Right lobe of liver (tissue), 6 donors: ENCODE data around the gene GSG1L. TPM values are rescaled to one million over a fixed set of nuclear protein-coding genes. Genes with fewer than 3 reads are reported as not detected.

Experiments
- ATAC-seq, 4 donors: fragments of 200-7000 bp; cut with Tn5 transposase; one replicate each; pipeline ENCODE4 v1.9.1; 2020; ENCODE audit warnings: mild to moderate bottlenecking in 4 of 4, moderate library complexity in 4 of 4
- DNase-seq, 3 donors: peaks; one replicate each; pipeline ENCODE4 v3.0.0-alpha.2; 2020
- H3K27ac ChIP-seq, 3 donors: fragments of 200-600 bp; one replicate each; pipeline ENCODE4 v1.8.0; 2022
- H3K27me3 ChIP-seq, 2 donors: fragments of 200-600 bp; one replicate each; pipeline ENCODE4 v1.8.0; 2022
- H3K36me3 ChIP-seq, 4 donors: fragments of 200-600 bp; sonication (generic) in 1 of 4; one replicate each; pipeline versions ENCODE4 v1.5.1 to v1.8.0; 2017 to 2022; ENCODE audit warnings: control low read depth in 1 of 4
- H3K4me1 ChIP-seq, 4 donors: fragments of 200-600 bp; sonication (generic) in 1 of 4; one replicate each; pipeline versions ENCODE4 v1.5.1 to v1.8.0; 2017 to 2022; ENCODE audit warnings: control low read depth in 1 of 4
- H3K4me3 ChIP-seq, 3 donors: fragments of 200-600 bp; one replicate each; pipeline ENCODE4 v1.8.0; 2022
- H3K9me3 ChIP-seq, 4 donors: fragments of 200-600 bp; sonication (generic) in 1 of 4; one replicate each; pipeline versions ENCODE4 v1.5.1 to v1.8.0; 2017 to 2022; ENCODE audit warnings: control low read depth in 1 of 4
- CTCF ChIP-seq, 4 donors: fragments of 200-600 bp in 3 of 4; fragments of 450-650 bp in 1 of 4; IDR thresholded peaks; one replicate each; pipeline versions ENCODE4 v1.5.1 to v1.8.0; 2016 to 2022; ENCODE audit warnings: antibody characterized with exemption in 4 of 4, mild to moderate bottlenecking in 2 of 4
- POLR2A ChIP-seq: fragments of 450-650 bp; IDR thresholded peaks from one replicate; pipeline ENCODE4 v1.6.1; 2017; ENCODE audit warnings: antibody characterized with exemption, mild to moderate bottlenecking
- WGBS: methylation state at CpG from one replicate; pipeline ENCODE4 v1.1.6; 2018; ENCODE audit warnings: low coverage, low lambda C conversion rate; ENCODE audit not compliant: insufficient coverage; ENCODE audit errors: missing lambda C conversion rate; 5-methylcytosine and 5-hydroxymethylcytosine counted together
- intact Hi-C, 2 donors: fragments of 100-400 bp; cut with DNase I; formaldehyde crosslinking; loops; one replicate each; pipeline versions ENCODE4 v1.11.2 to v1.14.1; 2022
- total RNA-seq, 6 experiments: library from RNA; depleted of rRNA in 2 of 6; stranded (reverse); fragments of >200 nt in 2 of 6; fragmentation: NEBNext Ultra II Directional in 3 of 6; extraction: Animal tissue kit (Norgen Biotek cat#: 25700) in 3 of 6; gene quantifications; one replicate each; pipeline versions ENCODE4 v1.1.0 to v1.2.4, GENCODE V29; 2016 to 2023
- donor health status: DM: no; HTN: yes; CAD: no.
- donor health status: DM: no; HTN: no; CAD: no.
- donor health status: DM: no; HTN: no; CAD: no.
- donor health status: DM: no; HTN: yes; CAD: no.
- donor health status: DM: no; HTN: yes; CAD: no.

GSG1L gene
- total RNA-seq, 6 experiments from 2014 or later = 0.33 TPM; not detected in 5

- 59% methylated on average over 3 of the region's 5 CpGs for WGBS
- Histone ChIP-seq H3K4me1 (no peaks in the 10 kb centered on the region), H3K36me3 (no peaks in the 10 kb centered on the region), H3K27me3 (no peaks in the 10 kb centered on the region), H3K27ac (no peak overlapping the region), H3K9me3 (no peaks in the 10 kb centered on the region), H3K4me3 (no peak overlapping the region)
- ATAC-seq = no peak
- DNase-seq = no peak
- intact Hi-C loops = no loop called here
- TF ChIP-seq CTCF (IDR thresholded peaks at IDR 0.05) (no peak), POLR2A (no peak)
Observed at GRCh38 chr16:27817038-27817437, 246.5 kb downstream of the GSG1L start.

GRCh38 chr16:27816561-27816960 lies 247.0 kb downstream of the GSG1L start:
- Histone ChIP-seq H3K9me3 (no peaks in the 10 kb centered on the region), H3K4me3 (no peak overlapping the region), H3K27ac (no peak overlapping the region), H3K27me3 (no peaks in the 10 kb centered on the region), H3K4me1 (no peaks in the 10 kb centered on the region), H3K36me3 (no peaks in the 10 kb centered on the region)
- intact Hi-C loops = no loop called here
- 33% methylated on average over 1 of the region's 5 CpGs for WGBS
- no peak for DNase-seq
- no peak for TF ChIP-seq POLR2A
- no peak for TF ChIP-seq CTCF (IDR thresholded peaks at IDR 0.05)
- no peak for ATAC-seq

- Histone ChIP-seq H3K4me3 (no peak overlapping the region), H3K27ac (no peak overlapping the region), H3K36me3 (no peaks in the 10 kb centered on the region), H3K27me3 (no peaks in the 10 kb centered on the region), H3K9me3 (no peaks in the 10 kb centered on the region), H3K4me1 (no peaks in the 10 kb centered on the region)
- ATAC-seq = no peak
- intact Hi-C loops = no loop called here
- WGBS = 40% methylated on average over 1 of the region's 9 CpGs
- DNase-seq = peak in 1 of 3 donors; percentile 11
- TF ChIP-seq CTCF (IDR thresholded peaks at IDR 0.05) (no peak), POLR2A (no peak)
Observed at GRCh38 chr16:27813591-27813990, 249.9 kb downstream of the GSG1L start.

- WGBS = 63% methylated on average over 2 of the region's 3 CpGs
- Histone ChIP-seq H3K4me3 (no peak overlapping the region), H3K27me3 (no peaks in the 10 kb centered on the region), H3K9me3 (no peaks in the 10 kb centered on the region), H3K36me3 (no peaks in the 10 kb centered on the region), H3K4me1 (no peaks in the 10 kb centered on the region), H3K27ac (no peak overlapping the region)
- ATAC-seq = no peak
- intact Hi-C loops = no loop called here
- DNase-seq = peak in 1 of 3 donors; percentile 15
- TF ChIP-seq CTCF (IDR thresholded peaks at IDR 0.05) (no peak), POLR2A (no peak)
Observed at GRCh38 chr16:27811881-27812280, 251.6 kb downstream of the GSG1L start.

GRCh38 chr16:27806986-27807385 lies 256.5 kb downstream of the GSG1L start:
- no peaks in the 10 kb centered on the region for H3K9me3 ChIP-seq
- H3K4me1 ChIP-seq = no peaks in the 10 kb centered on the region
- no peak overlapping the region for H3K27ac ChIP-seq
- intact Hi-C loops = no loop called here
- no peak overlapping the region for H3K4me3 ChIP-seq
- no peak for ATAC-seq
- no peaks in the 10 kb centered on the region for H3K36me3 ChIP-seq
- TF ChIP-seq CTCF (IDR thresholded peaks at IDR 0.05) (no peak), POLR2A (no peak)
- no peaks in the 10 kb centered on the region for H3K27me3 ChIP-seq
- WGBS = 31% methylated on average over 5 of the region's 5 CpGs
- DNase-seq = no peak
